Measurements from ENCODE around the gene SYT1.

DNA sequence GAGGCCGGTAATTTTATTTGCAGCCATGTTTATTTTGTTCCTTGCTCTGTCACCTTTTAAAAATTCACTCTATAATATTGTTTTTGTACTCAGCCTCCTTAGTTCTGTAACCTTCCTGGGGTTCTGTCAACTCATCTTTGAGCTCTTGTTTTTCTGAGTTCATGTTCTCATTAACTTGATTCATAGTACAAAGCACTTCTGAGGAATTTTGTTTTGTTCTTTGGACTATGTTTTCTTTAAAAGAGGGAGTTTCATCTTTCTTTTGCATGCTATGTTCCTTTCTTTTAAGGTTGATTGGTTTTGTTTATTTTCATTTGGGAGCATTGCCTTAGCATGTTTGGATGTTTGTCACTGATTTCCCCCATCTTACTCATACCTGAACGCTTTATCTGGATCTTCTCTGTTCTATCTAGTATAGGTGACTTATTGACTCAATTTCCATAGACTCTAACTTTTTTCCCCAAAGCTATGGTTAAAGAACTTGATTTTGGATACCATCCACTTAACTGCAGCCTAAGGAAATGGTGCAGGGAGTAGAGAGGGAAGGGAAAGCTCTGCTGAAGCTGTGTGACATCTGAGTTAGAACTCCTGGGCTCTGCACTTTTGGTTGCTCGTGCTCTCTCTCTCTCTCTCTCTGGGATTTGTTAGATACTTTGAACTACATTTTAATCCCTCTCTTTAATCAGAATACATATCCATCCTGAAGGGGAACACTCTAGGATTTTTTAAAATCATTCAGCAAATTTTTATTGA is 557.7 kb downstream of the SYT1 start:
- no peak for TF ChIP-seq ZFP3 (CRISPR knock-in tag; IDR thresholded peaks at IDR 0.05)
- TF ChIP-seq RARB (CRISPR knock-in tag; IDR thresholded peaks at IDR 0.05) = no peak
- no peak for TF ChIP-seq PATZ1 (CRISPR knock-in tag; IDR thresholded peaks at IDR 0.05; ENCODE audit: borderline replicate concordance)
- no peak for TF ChIP-seq CREB5 (CRISPR knock-in tag; IDR thresholded peaks at IDR 0.05; ENCODE audit: low read depth)
- no peak for TF ChIP-seq ZNF8 (CRISPR knock-in tag; IDR thresholded peaks at IDR 0.05)
- TF ChIP-seq, protein P1, sequence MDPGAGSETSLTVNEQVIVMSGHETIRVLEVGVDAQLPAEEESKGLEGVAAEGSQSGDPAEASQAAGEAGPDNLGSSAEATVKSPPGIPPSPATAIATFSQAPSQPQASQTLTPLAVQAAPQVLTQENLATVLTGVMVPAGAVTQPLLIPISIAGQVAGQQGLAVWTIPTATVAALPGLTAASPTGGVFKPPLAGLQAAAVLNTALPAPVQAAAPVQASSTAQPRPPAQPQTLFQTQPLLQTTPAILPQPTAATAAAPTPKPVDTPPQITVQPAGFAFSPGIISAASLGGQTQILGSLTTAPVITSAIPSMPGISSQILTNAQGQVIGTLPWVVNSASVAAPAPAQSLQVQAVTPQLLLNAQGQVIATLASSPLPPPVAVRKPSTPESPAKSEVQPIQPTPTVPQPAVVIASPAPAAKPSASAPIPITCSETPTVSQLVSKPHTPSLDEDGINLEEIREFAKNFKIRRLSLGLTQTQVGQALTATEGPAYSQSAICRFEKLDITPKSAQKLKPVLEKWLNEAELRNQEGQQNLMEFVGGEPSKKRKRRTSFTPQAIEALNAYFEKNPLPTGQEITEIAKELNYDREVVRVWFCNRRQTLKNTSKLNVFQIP (CRISPR knock-in tag; IDR thresholded peaks at IDR 0.05; ENCODE audit: borderline replicate concordance, low read depth) = no peak
- no peak for TF ChIP-seq OSR1 (CRISPR knock-in tag; IDR thresholded peaks at IDR 0.05)
- no peak for TF ChIP-seq ZFP30 (CRISPR knock-in tag; IDR thresholded peaks at IDR 0.05)
- TF ChIP-seq ISL1 (CRISPR knock-in tag; IDR thresholded peaks at IDR 0.05) = no peak
- no peak for TF ChIP-seq SNAI2 (CRISPR knock-in tag; IDR thresholded peaks at IDR 0.05)
- no peak for TF ChIP-seq ZNF565 (CRISPR knock-in tag; conservative IDR thresholded peaks at IDR 0.05; ENCODE audit: low read depth)
- no peak for TF ChIP-seq PPARA (CRISPR knock-in tag; IDR thresholded peaks at IDR 0.05; ENCODE audit: borderline replicate concordance)
- TF ChIP-seq GLIS3 (CRISPR knock-in tag; IDR thresholded peaks at IDR 0.05) = no peak

Measured in SK-N-SH treated with all-trans-retinoic acid at 6 μM for 48 hours (cell line).